Bone marrow (tissue), 2 donors: ENCODE measurements around the gene NET1.
"Not testable (repeated sequence)": the region's sequence is repeated elsewhere in the genome, so short reads cannot be mapped to it uniquely, and the experiment has no call there.

ENCODE experiments used
- DNase-seq, 2 donors: peaks; one replicate each; lab custom pipeline; 2025; lab: John Stamatoyannopoulos, UW

NET1 gene

GRCh38 chr10:5396556-5397300, 15.6 kb upstream of the NET1 start:
- no peak for DNase-seq

DNA sequence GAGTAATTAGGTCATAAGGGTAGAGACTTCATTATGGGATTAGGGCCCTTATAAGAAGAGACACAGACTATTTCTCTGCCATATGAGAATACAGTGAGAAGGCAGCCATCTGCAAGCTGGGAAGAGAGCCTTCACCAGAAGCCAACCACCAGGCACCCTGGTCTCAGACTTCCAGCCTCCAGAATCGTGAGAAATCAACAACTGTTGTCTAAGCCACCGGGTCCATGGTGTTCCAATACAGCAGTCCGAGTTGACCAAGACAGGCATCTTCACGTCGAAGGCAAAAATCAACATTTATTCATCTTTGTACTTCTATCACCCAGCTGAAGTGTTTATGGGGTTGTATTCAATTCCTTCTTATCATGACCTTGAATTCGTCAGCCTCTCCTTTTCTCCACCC, 13.0 kb upstream of the NET1 start:
- no peak for DNase-seq

DNA sequence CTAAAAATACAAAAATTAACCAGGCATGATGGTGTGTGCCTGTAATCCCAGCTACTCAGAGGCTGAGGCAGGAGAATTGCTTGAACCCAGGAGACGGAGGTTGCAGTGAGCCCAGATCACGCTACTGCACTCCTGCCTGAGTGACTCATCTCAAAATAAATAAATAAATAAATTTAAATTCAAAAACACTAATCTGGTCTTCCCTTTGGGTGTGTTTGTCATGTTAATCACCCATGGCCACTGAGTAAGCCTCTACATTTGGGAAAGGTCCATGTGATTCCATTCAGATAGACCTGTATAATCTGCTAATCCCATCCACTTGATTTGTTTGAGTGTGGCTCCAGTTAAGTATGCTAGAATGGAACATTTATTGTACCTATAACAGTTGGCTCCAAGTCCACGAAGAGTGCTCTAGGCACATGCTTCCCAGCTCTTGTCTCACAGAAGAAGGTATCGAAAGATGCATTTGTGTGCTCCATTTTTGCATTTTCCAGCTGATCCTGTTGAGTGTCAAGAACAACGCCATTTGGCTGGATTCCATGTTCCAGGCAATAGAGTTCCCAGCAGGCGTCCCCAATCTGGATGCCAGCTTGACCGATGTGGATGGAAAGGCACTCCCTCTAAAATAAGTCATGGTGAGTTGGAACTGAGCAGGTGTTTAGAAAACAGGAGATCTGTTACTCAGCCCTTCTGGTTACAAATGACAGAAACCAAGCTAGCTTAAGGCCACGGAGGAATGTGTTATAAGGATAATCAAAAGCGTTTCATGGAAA, 11.7 kb upstream of the NET1 start:
- DNase-seq, result no peak

DNA sequence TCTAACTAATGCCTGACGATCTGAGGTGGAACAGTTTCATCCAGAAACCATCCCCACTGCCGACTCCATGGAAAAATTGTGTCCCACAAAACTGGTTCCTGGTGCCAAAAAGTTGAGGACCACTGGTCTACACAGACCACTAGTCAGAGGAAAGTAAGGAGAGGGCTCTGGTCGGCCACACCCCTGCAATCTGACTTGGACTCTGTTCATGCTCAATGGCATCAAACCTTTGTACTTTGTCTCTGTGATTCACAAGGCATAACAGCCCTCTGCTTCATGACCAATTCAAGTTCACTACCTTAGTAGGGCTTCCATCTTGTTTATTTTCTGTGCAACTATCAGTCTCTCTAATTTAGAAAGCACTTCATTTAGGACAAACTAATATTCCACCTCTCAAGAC, 9.6 kb upstream of the NET1 start:
- no peak for DNase-seq

DNA sequence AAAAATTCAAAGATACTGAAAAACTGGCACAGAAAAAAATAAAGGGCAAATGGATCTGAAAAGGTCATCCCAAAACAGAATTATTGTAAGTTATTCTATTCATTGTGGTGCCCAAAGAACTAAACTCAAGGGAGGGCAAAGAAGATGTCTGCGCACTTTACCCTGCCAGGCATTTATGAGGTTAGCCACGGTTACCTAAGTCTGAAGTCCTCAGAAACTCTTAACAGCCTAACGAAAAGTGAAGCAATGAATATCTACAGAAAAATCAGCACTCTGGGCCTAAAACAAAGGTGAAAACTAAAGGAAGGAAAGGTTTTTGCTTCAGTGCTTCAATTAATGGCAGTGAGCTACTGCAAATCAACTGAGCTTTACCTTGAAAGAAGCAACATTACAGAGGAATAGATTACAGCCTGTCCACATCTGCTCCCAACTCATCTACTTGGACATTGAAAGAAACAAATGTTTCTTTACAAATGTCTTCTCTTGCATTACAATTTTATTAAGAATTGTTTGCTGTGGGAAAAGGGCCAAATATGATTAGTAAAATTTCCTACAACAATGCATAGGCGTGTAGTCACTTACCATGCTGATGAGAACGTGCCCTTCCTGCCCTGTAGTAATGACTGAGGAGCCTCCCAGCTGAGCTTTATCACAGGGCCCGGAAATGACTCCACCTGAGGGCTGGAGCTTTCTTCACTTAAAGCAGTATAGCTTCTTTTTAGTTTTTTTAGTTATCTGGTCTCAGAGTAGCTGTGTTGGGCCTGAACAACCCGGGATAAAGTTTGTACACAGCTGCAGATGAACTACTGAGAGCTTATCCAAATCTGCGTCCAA, 7.9 kb upstream of the NET1 start, which contains the start of gene TUBAL3:
Gene TUBAL3, minus strand, starts transcription at position 621 of the 834 bp plus-strand sequence. Its CDS starts 36 bp downstream, at position 585.
- no peak for DNase-seq

DNA sequence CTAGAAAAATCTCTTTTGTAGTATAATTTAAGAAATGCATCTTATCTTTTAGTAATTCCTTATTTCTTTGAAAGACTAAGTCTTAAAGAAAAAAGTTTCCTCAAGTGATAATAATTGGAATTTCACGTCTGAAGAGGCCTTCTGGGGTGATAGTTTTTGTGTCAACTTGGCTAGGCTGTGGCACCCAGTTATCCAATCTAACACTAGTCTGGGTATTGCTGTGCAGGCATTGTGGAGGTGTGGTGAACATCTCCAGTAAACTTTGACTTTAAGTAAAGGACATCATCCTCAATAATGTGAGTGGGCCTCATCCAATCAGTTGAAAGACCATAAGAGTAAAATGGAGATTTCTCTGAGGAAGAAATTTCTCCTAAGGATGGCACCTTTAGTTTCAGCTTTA, 5.4 kb upstream of the NET1 start:
- DNase-seq, result no peak

DNA sequence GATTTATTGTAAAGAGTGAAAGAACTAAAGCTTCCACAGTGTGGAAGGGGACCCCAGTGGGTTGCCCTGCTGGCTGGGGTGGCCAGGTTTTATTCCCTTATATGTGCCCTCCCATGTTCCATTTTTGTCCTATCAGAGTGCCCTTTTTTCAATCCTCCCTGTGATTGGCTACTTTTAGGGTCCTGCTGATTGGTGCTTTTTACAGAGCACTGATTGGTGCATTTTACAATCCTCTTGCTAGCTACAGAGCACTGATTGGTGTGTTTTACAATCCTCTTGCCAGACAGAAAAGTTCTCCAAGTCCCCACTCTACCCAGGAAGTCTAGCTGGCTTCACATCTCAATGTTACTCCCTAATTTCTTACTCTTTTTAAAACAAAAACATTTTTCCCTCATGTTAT, 1.6 kb upstream of the NET1 start:
- not testable (repeated sequence) for DNase-seq

DNA sequence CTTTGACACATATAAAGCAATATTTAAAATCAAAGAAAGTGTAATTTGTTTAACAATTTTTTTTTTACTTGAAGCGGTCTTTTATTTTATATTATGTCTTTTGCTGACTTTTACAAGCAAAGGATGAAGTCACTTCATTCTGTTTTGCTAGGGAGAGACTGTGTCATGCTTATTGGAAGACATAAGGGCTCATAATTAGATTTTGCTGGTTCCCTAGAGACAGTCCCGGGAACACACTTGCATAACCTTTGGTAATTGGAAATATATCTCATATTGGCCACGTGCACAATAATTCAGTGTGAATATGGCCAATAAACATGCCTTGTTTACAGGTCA, 448 bp upstream of the NET1 start:
- DNase-seq, result no peak

DNA sequence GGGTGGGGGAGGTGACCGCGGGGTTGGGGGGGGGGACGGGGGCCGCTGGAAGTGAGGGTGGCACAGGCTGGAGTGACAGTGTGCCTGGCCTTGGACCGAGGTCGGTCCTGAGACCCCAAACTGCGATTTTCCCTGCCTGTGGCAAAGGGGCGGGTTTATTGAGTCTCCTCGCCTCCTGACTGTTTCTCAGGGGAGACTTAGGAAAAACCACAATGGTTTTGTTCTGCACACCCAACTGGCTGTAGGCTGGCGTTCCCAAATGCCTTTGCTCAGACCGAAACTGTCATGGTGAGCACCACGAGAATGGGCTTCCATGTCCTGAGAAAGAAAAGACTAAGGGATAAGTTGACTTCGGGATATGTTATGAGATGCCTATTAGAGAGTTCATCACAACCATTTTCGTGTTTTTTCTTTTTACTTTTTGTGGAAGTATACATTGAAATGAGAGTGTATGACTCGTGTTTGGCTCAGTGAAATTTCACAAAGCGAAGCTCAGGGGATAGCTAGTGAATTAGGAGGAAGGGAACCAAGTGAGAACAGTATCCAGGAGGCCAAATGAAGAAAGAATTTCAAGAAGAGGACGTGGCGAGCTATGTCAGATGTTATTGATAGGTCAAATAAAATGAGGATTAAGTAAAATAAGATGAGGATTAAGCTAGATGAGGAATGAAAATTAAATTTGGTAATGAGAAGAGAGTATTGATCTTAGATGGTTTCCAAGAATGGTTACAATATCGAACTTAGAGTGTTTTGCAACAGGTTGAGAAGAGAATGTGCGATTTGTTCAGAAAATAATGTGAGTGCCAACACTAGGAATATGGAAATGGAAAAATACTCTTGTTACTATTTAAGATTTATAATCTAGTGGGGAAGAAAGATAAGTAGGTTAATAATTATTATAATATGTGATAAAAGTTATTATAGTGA, 918 bp downstream of the NET1 start:
- DNase-seq, result no peak

DNA sequence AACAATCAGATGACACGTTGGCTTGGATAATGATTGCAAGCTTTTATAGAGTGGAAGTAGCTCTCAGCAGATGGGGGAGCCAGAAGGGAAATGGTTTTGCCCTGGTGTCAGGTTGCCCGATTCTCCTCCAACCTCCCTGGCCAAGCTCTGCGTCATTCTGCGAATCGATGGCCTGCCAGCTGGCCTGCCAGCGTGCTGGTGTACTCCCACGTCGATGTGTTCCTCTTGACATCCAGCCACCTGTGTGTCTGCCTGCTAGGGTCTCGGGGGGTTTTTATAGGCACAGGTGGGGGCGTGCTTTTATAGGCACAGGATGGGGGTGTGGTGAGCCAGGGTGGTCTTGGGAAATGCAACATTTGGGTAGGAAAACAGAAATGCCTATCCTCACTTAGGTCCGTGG, 4.6 kb downstream of the NET1 start:
- DNase-seq, result no peak

- DNase-seq, result no peak
Measured at GRCh38 chr10:5418584-5418983, 6.2 kb downstream of the NET1 start.

DNA sequence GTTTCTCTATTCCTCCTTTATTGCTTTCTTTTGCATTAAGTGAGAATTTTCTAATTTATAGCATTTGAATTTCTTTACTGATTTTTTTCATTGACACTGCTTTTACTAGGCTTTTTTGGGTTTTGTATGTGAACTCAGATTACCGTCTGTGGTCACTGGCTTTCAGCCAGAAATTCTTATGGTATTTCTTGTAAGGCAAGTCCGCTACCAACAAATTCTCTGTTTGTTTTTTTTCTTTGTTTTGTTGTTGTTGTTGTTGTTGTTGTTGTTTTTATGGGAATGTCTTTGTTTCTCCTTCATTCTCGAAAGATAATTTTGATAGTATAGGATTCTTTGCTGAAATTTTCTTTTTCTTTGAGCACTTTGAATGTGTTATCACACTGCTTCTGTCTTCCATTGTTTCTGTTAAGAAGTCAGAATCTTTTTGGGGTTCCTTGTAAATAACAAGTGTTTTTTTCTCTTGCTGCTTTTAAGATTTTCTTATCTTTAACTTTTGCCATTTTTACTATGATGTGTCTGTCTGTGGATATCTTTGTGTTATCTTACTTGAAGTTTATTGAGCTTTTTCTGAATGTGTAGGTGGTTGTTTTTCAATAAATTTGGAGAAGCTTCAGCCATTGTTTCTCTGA, 7.2 kb downstream of the NET1 start:
- no peak for DNase-seq

- no peak for DNase-seq
Measured at GRCh38 chr10:5423771-5424170, 11.4 kb downstream of the NET1 start.

GRCh38 chr10:5424751-5425150, 12.4 kb downstream of the NET1 start:
- DNase-seq, result no peak

DNA sequence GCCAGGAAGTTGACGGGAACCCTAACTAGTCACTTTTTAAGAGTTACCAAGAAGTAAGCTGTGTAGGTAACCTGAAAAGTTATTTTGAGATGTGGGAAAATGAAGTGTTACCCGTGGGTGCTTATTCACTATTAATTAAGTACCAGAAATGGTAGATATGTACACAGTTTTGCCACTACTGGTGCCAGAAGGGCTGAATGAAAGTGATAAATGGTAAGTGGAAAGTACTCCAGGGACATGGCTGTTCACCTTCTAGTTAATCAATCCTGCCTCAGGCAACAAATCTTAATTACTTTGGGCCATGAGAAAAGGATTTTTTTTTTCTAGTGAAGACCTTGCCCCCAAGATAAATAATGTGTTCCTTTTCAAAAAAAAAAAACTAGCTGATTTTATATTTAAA, 15.8 kb downstream of the NET1 start:
- DNase-seq, result no peak

DNA sequence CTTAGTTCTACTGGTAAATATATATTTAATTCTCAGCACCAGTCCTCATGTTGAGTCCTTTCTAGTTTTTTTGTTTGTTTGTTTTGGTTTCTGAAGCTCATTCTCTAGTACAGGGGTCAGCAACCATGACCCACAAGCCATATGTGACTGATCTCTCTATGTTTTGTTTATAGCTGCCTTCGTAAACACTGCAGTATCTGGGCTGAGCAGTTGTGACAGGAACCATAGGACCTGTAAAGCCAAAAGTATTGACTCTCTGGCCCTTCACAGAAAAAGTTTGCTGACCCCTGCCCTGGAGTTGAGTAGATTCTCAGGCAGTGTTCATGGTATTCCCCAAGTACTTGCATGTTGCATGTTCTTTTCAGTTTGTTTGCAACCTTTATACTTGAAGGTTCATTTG, 20.8 kb downstream of the NET1 start:
- DNase-seq, result no peak

- DNase-seq, result peak in 1 of 2 donors; percentile 56
Measured at GRCh38 chr10:5434017-5434753, 21.8 kb downstream of the NET1 start.

GRCh38 chr10:5435328-5435727, 23.0 kb downstream of the NET1 start:
- no peak for DNase-seq

DNA sequence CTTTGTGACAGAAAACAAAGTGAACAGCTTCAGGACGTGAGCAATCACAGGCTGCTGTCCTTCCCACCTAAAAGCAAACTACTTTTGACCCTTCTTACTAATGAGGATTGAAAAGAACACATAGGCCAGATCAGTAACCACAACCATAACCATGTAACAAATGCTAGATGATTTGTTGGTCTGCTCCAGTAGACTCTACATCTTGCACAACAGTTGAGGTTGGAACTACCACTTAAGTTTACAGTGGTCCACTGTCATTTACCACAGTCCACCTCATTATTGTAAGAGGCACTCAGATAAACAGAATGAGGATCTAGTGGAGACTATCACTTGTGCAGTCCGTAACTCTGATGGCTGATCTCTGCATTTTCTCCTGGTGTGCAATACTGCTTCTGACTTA, 27.8 kb downstream of the NET1 start:
- no peak for DNase-seq

DNA sequence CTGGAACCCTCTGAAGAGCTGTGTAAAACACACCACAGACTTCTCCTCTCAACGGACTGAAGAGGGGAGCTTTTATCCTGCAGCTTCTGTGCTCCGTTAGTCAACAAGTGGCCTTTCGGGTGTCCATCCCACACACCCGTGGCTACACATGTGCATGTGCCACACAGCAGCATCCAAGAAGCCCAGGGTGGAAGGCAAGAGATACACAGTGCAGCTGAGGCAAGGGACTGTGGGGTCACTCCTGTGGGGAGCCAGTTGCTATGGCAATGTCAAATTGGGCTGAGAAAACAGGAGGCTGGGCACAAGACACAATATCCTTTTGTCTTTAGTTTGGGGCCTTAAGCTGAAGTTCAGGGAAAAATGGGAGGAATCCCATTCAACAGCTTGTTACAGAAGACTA, 28.7 kb downstream of the NET1 start:
- DNase-seq, result no peak
